ENCODE measurements around the gene GSG1.
A peak's percentile ranks its signal among the peaks of the same experiment; 100 is the strongest.

The GSG1 gene

GRCh38 chr12:13103391-13104033 is at the start of gene GSG1:
GSG1 (minus strand) TSS chr12:13103667; CDS start chr12:13103512, 155 bp downstream.
- DNase-seq (ENCODE audit: low read depth) = no peak

DNA sequence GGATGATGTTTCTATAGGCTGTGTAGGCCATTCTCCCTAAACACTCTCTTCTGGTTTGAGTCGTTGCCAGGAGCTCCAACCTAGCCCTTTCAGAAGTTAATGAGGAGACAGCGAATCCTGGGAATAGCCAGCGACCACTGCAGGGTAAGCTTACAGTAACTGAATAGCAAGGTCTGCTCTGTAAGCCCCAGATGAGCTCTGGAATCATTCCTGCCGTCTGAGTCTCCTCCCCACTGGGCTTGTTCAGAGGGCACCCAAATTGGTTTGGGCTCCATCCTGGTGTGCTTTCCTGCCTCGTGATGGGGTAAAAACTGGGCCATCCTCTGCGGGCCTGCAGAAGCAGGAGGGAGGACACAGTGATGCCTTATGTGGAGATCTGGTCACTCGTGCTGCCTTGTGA is 49.7 kb upstream of the GSG1 start:
- DNase-seq (ENCODE audit: low read depth) = no peak

GRCh38 chr12:13152756-13153155 is 49.3 kb upstream of the GSG1 start:
- no peak for DNase-seq (ENCODE audit: low read depth)

- DNase-seq (ENCODE audit: low read depth) = no peak
Observed at GRCh38 chr12:13152281-13152680, 48.8 kb upstream of the GSG1 start.

DNA sequence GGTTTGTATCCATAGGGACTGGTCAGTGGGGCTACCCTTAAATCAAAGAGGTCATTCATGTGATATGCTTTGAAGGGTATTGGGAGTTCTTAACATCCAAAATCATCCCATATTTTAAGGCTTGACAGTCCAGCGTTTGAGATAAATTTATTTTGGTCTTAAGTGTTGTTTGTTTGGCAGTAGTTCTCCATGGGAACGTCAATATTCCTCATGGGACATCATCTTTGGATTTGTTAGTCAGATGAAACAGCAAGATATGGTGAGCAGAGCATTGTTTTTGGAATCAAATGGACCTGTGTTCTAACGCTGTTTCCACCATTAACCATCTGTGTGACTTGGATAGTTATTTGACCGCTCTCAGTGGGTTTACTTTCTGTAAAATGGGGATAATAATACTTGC is 45.9 kb upstream of the GSG1 start:
- no peak for DNase-seq (ENCODE audit: low read depth)

DNA sequence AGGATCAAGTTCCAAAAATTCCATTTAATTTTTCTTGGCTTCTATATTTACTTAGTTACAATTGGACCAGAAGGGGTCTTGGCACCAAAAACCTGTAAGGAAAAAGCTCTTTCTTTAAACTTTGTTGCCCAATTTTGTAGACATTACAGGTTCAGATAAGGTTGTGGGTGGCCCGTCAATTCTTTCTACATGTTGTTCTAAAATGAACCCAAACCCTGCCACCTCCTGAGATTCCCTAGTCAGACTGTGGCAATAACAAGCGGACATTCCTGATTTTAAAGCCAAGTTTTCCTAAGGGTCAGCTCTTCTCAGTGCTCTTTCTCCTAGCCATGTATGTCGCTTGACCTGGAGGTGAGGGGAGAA is 45.0 kb upstream of the GSG1 start:
- DNase-seq (ENCODE audit: low read depth) = no peak

DNA sequence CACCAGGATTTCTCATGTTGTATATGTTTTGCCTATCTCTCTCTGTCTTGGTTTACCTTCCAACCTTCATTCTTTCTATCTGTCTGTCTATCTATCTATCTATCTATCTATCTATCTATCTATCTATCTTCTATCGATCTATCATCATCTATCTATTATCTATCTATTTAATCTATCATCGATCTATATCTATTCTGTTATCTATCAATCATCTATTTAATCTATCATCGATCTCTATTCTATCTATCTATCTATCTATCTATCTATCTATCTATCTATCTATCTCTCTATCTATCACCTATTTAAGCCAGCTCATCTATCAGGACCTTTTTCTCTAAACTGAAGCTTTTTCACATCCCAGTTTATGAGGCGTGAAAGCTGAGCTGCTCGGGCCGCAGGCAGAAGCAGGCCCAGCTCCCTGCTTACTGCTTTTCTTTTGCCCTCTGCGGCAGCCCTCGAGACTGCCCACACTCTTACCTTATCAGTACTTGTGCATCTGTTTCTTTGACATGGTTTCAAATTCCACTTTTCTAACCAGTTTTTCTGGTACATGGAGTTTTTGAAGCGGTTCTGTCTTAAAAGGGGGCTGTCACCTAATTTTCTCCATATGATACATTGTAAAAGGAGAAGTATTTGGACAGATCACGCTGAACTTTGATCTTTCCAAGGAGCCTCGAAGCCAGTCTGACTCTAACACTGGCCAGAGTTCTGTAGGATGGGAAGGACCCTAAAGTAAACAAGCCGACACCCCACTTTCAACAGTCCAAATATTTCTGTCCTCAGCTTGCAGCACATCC is 44.4 kb upstream of the GSG1 start:
- no peak for DNase-seq (ENCODE audit: low read depth)

GRCh38 chr12:13146336-13146938 is 43.0 kb upstream of the GSG1 start:
- no peak for DNase-seq (ENCODE audit: low read depth)

GRCh38 chr12:13144266-13144828 is 40.9 kb upstream of the GSG1 start:
- no peak for DNase-seq (ENCODE audit: low read depth)

DNA sequence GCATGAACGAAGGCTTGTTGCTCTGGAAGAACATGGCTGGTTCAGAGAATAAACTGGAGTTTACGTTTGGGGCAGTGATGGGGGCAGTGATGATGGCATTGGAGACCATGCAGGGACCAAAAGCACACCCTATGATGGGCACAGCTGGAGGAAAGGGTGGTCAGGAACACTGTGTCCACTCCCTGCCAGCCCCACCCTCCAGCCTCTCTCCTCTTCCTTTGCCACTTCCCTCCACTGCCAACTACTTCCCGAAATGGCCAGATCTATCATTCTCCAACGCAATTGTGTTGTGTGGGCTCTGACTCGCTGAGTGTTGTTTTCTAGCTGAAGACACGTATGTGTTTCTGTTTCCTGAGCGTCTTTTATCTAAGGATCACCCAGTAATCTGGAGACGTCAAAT is 39.3 kb upstream of the GSG1 start:
- DNase-seq (ENCODE audit: low read depth) = no peak

DNA sequence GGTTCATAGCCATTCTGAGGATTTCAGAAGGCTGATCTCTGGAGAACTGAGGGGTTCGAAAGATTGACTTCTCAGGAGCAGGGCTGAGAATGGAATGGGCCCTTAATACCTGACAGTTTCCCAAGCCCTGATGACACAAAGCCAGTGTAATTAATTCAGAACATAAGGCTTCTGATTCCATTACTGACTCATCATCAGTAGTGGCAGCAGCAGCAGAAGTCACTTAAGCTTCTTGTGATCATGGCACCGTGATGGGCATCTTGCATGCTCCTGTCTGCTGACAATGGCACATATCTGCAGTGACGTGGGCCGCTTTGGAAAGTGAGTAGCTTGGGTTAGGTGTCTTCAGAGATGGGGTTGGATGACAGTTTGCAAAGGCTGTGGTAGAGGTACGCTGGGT is 38.2 kb upstream of the GSG1 start:
- DNase-seq (ENCODE audit: low read depth) = no peak

DNA sequence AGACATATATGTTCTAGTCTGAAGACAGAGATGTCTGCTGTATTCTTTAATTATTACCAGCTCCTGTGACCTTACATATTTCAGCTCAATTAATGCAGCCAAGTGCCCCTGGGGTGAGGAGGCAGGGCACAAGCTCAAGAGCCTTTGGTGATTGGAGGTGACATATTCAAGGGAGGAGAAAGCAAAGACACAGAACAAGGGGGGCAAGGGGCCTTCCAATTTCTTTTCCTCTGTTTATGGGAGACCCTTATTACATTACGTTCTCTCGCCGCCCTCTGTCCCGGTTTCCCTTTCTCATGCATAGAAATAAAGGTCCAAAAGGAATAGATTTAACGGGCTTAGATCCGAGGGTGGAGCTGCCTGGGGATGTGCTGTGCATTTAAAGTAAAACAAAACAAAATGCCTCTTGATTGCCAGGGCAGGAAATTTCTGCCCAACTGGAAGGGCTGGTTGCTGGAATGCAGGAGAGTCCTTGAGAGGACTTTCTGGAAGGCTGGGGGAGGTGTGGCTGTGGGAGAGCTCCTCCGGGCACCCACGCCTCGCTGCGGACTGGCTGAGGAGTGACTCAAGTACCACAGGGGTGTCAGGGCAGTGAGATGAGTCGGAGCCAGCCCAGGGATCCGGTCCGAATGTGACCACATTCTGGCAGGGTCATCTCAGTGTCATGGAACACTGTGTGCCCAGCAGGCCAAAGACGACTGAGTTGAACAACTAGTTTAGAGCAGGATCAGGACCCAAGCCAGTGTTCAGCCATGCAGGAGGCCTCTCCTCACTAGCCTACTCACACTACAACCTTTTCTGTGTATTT is 32.1 kb upstream of the GSG1 start:
- peak; percentile 80 for DNase-seq (ENCODE audit: low read depth)

DNA sequence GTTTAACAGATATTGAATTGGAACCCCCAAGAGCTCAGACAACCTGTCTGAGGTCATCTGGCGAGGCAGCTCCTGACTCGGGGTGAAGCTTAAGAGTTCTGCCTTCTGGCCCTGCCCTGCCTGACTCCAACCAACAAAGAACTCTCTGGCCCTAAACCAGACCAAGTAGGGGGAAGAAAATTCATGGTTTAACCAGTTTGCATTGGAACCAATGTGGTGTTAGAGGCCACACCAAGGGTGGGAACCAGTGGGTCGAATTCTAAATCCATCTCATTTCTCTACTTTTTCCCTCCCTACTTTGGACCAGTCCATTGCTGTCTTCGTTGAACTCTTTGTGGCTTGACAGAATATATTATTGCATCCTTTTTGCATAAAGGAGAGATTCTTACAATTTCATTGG is 30.4 kb upstream of the GSG1 start:
- no peak for DNase-seq (ENCODE audit: low read depth)

- DNase-seq (ENCODE audit: low read depth) = no peak
Observed at GRCh38 chr12:13130981-13131380, 27.5 kb upstream of the GSG1 start.

DNA sequence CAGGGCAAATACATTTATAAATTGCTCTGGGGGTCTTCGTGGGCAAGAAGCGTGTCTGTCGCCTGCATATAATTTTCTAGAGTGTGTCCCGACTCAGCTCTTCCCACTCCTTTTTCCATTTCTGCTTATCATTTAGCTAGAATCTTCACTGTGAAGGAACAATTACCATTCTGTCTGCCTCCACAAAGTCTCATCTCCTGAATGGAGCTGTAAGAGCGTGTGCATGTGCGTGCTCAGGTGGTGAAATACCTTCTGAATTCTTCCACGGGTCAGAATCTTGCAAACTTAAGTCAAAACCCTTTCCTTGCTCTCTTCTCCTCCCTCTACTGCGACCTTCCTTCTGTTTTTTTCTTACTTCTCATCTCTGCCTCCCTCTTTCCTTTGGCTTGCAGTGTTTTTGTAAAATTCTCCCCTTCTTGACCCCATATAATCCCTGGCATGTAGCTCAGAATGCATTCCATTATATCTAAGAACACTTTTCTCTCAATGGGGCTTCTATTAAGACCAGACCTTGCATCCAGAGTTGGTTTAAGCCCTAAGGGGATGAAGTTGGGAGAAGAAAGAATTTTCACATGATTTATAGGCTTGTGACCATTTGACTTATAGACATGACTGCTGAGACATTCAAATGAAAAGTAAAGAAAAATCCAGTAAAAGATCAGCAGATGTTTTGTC is 25.0 kb upstream of the GSG1 start:
- peak; percentile 67 for DNase-seq (ENCODE audit: low read depth)

- DNase-seq (ENCODE audit: low read depth) = no peak
Observed at GRCh38 chr12:13127444-13127843, 24.0 kb upstream of the GSG1 start.

DNA sequence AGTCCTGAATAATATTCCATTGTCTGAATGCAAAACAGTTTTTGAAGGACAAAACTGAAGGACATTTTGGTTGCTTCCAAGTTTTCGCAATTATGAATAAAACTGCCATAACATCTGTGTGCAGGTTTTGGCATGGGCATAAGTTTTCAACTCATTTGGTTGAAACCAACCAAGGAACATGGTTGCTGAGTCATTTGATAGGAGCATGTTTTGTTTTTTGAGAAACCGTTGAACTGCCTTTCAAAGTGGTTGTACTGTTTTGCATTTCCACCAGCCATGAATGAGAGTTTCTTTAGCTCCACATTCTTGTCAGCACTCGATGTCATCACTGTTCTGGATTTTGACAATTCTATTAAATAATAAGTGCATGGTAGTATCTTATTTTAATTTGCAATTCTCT is 23.0 kb upstream of the GSG1 start:
- DNase-seq (ENCODE audit: low read depth) = no peak

GRCh38 chr12:13125996-13126395 is 22.5 kb upstream of the GSG1 start:
- no peak for DNase-seq (ENCODE audit: low read depth)

DNA sequence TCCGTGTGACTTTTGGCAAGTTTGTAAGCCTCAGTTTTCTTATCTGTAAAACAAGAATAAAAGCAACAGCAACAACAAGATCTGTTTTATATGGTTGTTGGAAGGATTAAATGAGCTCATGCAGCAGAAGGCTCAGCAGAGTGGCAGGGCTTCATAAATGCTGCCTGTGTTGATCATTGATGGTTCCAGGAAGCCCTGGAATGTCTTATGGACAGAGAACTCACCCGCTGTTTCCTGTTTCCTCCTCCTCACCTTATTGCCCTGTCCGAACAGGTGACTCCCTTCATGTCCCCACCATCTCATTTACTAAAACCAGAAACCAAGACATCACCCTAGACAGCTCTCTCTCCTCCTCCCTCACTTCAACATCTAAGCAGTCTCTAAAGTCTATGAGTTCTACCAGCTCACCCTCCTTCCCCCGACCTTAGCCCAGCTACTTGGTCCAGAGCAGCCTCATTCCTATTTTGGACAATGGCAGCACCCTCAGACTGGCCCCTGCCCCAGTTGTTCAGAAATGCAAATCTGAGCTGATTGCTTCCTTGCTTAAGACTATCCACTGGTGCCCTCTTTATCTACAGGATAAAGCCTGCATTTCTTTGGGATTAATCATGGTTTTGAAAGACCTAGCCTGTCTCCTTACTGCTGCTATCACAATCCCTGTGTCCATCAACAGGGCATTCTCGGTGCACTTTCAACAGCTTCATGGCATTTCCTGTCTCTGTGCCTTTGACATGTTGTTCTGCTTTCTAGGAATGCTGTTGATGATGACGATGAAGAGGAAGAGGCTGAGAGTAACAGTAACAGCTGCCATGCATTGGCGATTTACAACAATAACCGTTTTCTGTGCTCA is 21.4 kb upstream of the GSG1 start:
- no peak for DNase-seq (ENCODE audit: low read depth)

DNA sequence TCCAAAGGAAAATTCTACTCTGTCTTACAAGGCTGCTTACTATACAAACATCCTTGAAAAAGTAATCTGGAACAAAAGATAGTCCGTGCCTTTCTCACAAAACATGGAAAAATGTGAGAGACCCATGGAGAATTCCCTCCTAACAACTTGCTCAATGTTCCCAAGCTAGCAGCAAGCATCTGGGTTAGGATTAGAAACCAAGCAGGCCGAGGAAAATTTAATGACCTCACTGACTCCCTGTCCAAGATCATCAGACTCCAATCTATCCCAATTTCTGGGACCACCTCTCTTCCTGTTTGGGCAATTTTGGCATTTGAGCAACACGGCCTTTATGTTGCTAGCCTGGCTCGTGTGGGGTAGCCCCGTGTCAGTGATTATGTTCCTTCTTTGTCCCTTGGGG is 18.1 kb upstream of the GSG1 start:
- DNase-seq (ENCODE audit: low read depth) = no peak

GRCh38 chr12:13120413-13120812 is 16.9 kb upstream of the GSG1 start:
- no peak for DNase-seq (ENCODE audit: low read depth)

All from fibroblast of the conjunctiva (primary cell).